ENCODE measurements around the gene TEX29.

The TEX29 gene

DNA sequence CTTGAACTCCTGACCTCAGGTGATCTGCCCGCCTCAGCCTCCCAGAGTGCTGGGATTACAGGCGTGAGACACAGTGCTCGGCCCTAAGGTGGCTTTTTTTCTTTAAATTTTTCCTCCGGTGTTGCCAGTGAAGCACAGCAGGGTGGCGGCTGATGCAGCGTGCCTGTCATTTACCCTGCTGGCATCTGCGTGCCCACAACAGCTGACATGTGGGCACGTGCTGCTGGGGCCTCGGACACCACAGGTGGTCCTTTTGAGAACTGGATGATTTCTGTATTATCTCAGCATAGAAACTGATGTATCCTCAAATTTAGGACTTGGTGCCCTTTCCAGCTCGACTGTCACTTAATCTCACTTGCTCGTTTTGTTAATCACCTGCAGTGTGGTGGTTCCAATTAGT, 31.2 kb upstream of the TEX29 start:
- DNase-seq (ENCODE audit: low spot score) = no peak

DNA sequence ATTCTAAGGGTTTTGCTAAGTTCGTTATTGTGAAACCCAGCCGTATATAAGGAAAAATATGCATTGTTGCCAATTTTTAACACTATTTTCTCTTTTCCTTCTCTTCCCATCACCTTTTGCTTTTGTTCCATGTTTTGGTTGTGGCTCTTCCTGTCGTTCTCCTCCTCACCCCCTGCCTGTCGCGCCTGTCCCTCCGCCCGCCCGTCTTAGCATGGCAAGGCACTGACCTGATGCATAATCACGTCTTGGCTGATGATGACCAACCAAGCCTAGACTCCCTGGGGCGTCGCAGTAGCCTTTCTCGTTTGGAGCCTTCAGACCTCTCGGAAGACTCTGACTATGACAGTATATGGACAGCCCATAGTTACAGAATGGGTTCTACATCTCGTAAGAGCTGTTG, 28.5 kb upstream of the TEX29 start:
- DNase-seq (ENCODE audit: low spot score) = no peak

DNA sequence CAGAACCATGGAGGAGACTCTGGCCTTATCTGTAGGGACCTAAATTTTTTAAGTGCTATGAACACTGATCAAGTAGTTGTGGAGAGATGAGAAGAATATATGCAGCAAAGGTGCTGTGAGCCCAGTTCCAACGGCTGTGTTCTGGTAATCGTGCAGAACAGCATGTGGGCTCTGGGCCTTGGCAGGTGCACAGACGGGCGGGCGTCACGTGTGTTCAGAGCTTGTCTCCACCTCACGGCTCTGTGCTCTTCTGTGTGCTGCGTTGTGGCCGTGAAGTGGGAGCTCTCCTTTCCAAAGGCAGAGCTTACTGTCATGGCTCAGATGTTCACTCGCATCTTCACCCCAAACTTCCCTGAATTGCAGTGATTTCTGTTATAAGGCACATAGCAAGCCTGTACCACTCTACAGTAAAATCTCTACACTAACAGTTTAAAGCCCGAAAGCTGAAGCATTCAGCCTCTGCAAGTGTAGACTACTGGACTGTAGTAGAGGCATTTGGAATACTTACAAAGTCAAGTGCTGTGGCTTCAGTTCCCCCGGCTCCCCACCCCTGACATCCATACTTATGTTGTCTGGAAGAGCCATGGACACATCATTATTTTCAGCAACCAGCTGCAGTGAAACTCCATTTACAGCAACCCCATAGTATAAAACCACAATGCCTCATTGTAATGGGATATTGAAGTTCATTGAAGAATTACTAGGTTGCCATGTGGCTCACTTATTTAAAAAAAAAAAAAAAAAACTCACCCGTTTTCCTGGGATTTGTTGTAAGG, 27.5 kb upstream of the TEX29 start:
- no peak for DNase-seq (ENCODE audit: low spot score)

DNA sequence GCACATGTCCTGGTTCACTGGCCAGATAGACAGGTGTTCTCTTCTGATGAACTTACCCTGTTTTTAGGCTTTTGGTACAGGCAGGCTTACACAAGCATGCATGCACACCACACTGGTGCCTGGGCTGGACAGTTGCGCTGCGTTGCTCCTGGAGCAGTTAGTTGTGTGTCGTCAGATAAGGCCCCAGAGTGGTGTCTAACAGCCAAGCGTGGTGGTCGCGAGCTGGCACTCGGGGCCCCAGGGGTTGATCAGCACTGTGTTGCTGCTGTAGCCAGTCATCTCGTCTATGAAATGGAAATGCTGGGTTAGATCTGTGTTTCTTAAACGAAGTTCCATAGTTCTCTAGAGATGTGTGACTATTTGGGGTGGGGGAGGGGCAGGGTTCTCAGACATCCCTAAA, 24.6 kb upstream of the TEX29 start:
- DNase-seq (ENCODE audit: low spot score) = no peak

DNA sequence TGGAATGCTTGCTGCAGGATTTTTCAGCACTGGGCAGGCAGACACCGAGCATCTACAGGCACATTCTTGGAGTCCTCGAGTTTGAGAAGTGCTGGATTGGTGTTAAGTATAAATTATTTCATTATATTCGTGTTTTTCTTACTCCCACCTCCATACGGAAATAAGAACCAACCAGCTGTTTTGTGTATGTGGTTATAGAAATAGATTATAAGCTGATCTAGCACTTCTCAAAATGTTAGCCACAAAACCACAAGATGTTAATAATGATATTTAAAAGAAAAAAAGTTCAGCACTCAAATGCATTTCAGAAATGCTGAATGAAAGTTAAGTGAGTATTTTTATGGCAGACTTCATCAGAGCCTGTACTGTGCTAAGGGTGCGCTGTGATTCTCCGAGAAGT, 24.0 kb upstream of the TEX29 start:
- no peak for DNase-seq (ENCODE audit: low spot score)

DNA sequence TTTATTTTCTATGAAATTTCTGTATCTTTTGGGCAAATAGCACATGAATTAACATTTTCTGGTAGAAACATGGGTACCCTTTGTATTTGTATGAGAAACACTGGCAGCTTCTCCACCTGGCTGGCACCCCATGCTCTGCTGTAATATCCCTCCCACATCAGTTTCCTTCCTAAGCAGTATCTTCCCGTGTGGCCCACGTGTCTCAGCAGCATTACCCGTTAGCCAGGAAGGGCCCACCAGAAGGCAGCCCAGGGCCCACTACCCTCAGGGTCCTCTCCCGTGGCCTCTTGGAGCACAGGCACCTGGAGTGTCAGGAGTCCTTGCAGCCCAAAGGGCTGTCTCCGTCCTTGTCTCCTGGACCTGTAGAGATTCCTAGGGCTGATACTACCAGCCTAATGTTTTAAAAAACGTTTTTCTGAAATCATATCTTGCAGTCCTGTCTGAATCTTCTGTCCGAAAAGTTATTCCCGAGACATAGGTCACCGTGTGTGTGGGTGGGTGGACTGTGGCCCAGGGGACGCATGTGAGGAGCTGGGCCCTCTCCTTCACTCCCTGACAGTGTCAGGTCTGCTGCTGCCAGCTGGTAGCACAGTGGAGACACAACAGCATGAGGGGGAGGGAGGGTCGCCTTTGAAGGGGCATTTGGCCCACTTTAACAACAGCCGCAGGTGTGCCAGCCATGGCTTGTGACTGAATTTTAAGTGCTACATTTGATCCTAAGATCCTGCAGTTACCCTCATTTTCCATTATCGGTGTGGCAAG, 22.0 kb upstream of the TEX29 start:
- DNase-seq (ENCODE audit: low spot score) = no peak

DNA sequence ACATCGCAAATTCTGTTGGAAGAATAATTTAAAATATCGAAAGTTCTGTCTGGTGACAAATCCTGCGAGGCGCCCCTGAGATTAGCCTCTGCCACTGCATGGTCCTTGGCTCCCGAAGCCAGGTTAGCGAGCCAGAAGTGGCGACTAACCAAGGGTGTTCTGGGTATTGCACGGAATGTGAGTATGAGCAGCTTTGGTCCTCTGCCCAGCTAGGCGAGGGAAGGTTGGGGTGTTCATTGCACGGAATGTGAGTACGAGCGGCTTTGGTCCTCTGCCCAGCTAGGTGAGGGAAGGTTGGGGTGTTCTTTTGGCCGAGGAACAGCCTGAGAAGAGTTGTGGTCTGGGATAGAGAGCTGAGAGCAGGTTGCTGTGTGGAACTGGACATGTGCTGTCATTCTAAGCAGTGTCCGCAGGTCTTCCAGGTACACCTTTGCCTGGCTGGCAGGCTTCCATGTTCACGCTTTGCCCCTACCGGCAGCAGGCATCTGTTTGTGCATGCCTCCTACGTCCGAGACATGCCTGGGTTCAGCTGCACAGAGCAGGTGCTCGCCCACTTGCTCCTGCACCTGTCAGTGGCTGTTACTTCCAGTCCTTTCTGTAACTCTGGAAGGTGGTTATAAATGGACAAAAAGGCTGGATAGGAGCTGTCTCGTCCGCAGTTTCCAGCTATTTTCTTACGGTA, 18.3 kb upstream of the TEX29 start:
- DNase-seq (ENCODE audit: low spot score) = no peak

DNA sequence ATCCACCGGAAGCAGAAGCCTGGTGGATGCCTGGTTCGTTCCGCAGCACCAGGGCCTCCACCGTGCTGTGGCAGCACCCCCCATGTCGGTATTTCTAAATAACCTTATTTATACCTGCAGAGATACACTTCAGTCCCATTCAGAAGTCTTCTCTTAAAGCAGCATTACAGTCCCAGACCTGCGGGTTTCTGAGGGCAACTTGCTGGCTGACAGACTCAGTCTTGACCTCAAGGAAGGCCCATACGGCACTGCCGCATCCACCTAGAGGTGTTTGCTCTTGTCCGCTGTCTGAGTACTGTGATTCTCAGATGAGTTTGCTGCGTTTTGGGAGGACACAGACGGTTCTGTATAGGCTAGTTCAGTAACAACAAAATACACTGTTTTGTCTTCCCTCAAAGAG, 16.9 kb upstream of the TEX29 start:
- DNase-seq (ENCODE audit: low spot score) = no peak

DNA sequence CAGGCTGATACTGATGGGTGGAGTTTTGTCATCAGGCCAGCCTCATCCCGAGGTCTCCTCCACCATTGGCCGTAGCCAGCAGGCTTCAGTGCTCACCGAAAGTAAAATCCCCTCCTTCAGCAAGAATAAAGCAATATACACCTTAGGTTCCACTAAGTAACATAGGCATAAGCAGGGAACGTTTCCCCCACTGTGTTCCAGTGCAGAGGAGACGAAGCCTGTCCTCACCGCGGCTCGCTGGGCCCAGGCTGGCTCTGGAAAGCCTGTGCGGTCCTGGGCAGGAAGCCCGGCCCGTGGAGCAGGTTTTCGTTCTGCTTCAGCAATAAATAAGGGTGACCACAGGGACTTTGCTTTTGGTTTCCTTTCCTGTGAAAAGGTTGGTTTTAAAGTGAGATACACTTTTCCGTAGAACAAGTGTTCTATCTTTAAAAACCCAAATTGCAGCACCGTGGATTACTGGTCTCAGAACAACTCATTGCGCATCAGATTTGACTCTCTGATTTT, 16.3 kb upstream of the TEX29 start:
- DNase-seq (ENCODE audit: low spot score) = no peak

DNA sequence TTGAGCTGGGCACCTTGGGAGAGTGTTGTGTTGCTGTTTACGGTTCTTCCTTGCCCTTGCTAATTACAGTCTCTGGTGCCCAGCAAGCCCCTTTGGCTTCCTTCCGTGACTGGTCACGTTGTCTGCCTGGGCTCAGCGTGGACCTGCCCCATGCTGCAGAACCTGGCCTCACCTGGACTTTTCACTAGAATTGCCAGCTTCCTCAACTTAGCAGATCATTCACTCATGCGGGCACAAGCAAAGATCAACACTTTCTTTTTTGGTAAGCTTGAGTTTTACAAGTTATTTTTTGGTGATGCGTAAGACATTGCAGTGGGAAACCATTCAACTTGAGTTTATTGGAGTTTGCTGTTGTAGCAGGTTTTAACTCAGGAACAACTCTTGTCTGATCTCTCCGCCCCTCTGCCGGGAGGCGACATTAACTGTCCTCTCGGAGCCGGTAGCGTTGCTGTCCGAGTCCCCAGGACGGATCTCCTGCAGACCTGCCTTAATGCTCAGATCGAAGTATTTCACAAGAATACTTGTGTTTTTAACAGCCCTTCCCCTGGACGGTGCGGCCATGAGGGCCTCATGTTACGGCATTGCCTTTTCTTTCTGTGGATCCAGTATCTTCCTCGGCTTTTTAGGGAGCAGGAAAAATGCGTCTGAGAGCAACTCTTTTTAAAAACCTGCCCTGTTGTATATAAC, 15.7 kb upstream of the TEX29 start:
- DNase-seq (ENCODE audit: low spot score) = no peak

DNA sequence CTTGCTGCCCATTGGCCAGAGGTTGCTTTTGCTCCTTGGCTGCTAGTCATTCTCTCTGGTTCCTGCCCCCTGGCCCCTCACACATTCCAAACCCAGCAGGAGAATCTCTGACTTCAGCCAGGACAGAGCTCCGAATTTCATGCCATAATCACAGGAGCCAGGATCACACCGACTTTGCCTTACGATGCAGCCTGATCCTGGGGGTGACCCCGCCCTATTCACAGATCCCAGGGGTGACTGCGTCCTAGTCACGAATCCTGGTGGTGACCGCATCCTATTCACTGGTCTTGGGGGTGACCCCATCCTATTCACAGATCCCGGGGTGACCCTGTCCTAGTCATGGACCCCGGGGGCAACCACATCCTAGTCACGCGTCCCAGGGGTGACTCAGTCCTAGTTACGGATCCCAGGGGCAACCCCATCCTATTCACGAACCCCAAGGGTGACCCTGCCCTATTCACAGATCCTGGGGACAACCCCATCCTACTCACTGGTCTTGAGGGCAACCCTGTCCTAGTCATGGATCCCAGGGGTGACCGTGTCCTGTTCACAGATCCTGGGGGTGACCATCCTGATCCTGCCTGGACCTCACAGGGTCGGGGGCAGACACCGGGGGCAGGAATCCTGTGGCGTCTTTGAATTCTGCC, 7.4 kb upstream of the TEX29 start:
- no peak for DNase-seq (ENCODE audit: low spot score)

DNA sequence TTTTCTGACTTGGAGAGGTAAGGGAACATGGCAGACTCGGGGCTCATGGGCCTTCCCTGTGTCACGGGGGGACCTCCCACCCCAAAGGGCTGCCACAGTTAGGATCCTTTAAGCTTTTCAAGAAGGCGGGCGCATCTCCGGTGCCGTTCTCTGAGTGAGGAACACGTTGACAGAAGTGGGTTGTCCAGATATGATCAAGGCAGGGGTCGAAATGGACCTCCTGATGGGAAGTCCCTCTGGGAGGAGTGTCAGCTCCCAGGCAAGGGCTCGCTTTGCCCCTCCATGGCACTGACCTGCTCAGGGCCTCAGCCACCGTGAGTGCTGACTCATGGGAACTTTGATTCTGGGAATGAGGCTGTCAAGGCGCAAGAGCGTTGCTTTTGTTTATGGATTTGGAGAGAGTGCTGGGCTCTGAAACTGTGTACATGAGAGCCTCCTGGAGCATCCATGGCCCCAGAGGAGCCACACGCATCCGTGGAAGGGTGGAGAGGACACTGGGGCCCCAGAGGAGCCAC, 6.5 kb upstream of the TEX29 start:
- no peak for DNase-seq (ENCODE audit: low spot score)

DNA sequence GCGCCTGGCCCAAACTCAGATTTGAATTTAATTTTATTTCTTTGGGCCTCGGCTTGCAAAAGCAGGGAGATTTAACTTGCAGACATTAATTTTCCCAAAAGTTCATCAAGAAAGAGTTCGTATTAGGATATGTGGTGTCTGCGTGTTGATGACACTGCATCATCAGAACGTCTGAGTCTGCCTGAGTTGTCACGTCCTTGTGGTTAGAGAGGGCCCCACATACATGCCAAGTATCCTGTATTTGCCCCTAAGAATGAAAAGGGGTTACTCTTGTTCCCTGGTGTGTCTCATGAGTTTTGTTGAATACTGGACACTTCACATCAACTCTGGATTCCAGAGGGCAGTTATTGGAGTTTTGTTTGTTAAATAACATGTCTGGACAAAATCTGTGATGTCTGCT, 5.6 kb upstream of the TEX29 start:
- no peak for DNase-seq (ENCODE audit: low spot score)

DNA sequence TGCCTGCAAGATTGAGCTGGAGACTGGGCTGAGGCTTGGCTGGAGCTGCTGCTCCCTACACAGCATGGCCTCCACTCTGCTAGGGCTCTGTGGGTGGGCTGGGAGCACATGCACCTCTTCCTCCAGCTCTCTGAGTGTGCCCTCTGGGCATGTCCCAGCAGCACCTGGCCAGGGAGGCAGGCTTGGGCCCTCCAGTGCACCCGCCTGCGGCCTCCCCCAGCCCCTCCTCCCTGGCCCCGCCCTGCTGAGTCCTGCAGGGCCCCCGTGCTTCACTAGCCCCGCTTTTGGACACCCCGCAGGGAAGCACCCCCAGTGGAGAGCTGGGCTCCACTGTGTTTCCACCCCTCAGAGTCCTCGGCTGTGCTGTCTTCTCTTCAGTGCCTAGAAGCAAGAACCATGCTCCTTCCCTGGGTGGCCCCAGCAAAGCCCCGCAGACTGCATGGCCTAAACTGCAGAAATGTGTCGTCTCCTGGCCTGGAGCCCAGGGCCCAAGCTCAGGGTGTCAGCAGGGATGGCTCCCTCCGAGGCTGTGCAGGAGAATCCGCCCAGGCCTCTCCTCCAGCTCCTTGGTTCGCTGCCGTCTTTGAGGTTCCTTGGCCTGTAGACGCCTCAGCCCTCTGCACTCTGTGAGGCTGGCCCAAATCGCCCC, 5.0 kb upstream of the TEX29 start:
- no peak for DNase-seq (ENCODE audit: low spot score)

DNA sequence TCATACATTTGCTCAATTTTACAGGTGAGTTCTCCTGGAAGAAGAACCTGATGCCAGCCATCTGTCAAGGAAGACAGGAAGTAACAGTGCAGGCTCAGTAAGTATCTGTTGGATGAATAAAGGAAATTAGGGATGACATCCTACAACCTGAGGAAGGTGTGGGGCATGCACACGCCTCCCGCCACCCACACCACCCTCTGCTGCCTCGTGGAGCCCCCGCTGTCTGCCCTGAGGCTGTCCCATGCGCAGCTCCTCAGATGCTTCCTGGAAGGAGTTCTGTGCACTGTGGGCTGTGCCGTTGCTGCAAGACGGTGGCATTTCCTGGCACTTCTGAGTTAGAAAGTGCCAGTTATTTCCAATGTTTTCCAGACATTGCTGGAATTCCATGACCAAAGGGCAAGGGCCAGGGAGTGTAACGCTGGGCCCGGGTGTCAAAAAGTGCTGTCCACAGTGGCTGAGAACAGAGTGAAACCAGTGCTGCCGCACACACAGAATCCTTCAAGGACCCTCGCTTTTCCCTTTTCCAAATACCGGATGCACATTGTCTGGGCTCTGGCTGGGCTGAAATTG, 4.2 kb upstream of the TEX29 start:
- DNase-seq (ENCODE audit: low spot score) = no peak

DNA sequence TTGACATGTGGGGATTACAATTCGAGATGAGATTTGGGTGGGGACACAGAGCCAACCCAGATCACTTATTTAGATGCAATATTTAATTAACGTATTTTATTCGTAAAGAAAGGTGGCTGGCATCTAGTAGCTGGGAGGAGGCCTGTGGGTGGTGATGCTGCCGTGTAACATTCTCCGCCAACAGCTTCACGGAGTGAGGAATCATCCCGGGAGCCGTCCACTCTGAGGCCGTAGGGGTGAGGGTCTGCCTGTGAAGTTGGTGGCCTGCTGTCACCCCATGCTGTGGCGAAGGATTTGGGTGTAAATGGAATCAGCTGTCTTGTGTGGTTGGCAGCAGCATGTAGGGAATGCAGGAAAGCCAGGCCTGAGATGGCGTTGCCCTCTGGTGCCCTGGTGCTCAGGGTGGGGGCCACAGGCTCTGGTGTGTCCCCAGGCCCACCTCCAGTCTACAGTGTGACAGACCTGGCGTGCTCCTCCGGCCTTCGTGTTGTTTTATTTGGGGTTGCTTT, 3.3 kb upstream of the TEX29 start:
- DNase-seq (ENCODE audit: low spot score) = no peak

DNA sequence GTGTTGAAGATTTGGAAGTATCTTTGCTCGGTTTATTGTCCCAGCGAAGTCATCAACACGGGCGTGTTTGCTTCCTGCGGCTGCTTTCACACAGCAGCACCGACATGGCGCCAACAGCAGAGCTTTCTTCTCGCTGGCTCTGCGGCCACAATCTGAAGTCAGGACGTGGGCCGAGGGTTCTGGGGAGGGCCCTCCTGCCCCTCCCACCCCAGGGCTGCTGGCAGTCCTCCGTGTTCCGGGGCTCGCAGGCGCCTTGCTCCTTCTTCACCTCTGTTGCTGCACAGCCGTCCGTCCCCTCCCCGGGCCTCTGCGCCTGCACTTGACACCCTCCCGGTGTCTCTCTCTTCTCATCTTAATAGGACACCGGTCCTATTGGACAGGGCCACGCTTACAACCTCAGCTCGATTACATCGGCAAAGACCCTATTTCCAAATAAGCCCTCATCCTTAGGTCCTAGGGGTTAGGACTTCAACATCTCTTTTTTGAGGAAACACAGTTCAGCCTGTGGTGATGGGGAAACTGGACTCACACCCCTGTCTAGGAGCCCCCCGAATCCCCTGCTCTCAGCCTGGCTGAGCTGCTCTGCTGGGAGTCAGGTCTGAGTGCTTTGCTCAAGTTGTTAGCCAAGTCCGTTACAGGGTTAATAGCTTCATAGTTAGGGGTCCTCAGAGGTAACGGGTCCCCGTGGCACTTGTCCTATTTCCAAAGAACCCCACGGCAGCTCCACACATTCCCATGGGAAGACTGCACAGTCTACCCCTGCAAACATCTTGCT, 2.7 kb upstream of the TEX29 start:
- DNase-seq (ENCODE audit: low spot score) = no peak

DNA sequence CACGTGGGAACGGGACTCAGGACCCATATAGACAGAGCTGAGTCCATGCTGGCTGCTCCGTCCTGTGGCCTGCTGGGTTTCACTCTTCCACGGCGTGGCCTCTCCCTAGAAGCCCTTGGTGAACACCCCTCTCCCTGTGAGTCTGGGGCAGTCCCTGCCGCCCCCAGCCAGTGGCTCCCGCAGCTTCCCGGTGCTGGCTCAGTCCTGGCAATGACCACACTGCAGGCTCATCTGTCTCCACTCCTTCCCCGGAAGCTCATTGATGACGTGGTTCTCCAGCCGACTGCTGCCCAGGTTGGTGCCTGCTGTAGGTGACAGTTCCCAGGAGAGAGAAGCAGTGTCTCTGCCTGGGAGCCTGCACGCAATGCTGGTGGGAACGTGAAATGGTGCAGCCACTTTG, 2.1 kb upstream of the TEX29 start:
- no peak for DNase-seq (ENCODE audit: low spot score)

DNA sequence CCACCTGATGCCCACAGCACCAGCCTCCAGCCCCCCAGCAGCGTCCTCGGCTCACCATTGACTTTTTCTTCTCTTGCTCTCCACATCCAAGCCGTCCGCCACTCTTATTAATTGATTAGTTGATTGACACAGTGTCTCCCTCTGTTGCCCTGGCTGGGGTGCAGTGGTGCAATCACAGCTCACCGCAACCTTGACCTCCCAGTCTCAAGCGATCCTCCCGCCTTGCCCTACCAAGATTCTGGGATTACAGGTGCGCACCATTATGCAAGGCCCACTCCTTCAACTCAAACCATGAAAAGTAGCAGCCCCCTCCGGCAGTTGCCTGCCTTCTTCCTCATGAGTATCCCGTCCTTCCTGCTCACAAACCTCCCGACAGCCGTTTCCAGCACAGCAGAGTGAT, 921 bp upstream of the TEX29 start:
- DNase-seq (ENCODE audit: low spot score) = no peak
